VCaP (cell line): ENCODE results near the gene PACSIN2.

Experiments used
- H3K27ac ChIP-seq: fragments of 450-650 bp; 2 replicates; pipeline ENCODE4 v1.5.1; 2017
- CTCF ChIP-seq: fragments of 450-650 bp; conservative IDR thresholded peaks from 2 replicates; pipeline ENCODE4 v1.5.1; 2017; ENCODE audit warnings: mild to moderate bottlenecking, moderate library complexity

The PACSIN2 gene

GRCh38 chr22:43014869-43015676 is at the start of gene PACSIN2:
PACSIN2 (minus strand) TSS chr22:43015149; CDS start chr22:42912080, 103,069 bp downstream.
- TF ChIP-seq CTCF, result no peak
- H3K27ac ChIP-seq, result peak within 1 kb of the TSS; percentile 75

GRCh38 chr22:43060183-43060582 is 45.2 kb upstream of the PACSIN2 start:
- no peak overlapping the region for H3K27ac ChIP-seq
- TF ChIP-seq CTCF, result peak; percentile 67

GRCh38 chr22:43057641-43058040 is 42.7 kb upstream of the PACSIN2 start:
- H3K27ac ChIP-seq, result no peak overlapping the region
- no peak for TF ChIP-seq CTCF

GRCh38 chr22:43053176-43053575 is 38.2 kb upstream of the PACSIN2 start:
- no peak overlapping the region for H3K27ac ChIP-seq
- 0 out of 2 replicates have a peak, but pooled peaks have one; percentile 19 for TF ChIP-seq CTCF

GRCh38 chr22:43050995-43051394 is 36.0 kb upstream of the PACSIN2 start:
- TF ChIP-seq CTCF, result no peak
- H3K27ac ChIP-seq, result no peak overlapping the region

- no peak for TF ChIP-seq CTCF
Measured at GRCh38 chr22:43047605-43048004, 32.7 kb upstream of the PACSIN2 start.

GRCh38 chr22:43044290-43044712 is 29.4 kb upstream of the PACSIN2 start:
- TF ChIP-seq CTCF, result no peak
- no peak overlapping the region for H3K27ac ChIP-seq

More at GRCh38 chr22:43047605-43048004, 32.7 kb upstream of the PACSIN2 start:
- H3K27ac ChIP-seq, result no peak overlapping the region
